SU-DHL-6 (cell line): Measurements from ENCODE around the gene PHACTR2.

Source experiments
- H2AFZ ChIP-seq: fragments of 200-600 bp; sonication (generic); 2 replicates; pipeline ENCODE4 v1.6.1; 2014; ENCODE audit warnings: low read depth, mild to moderate bottlenecking, moderate library complexity, mixed read lengths, antibody characterized with exemption, low read length; ENCODE audit not compliant: severe bottlenecking
- H3F3A ChIP-seq: fragments of 200-600 bp; shearing (Covaris generic); 2 replicates; pipeline ENCODE4 v1.6.0; 2016; ENCODE audit warnings: antibody characterized with exemption, mild to moderate bottlenecking; ENCODE audit not compliant: insufficient read depth
- H3K27ac ChIP-seq: fragments of 200-600 bp; sonication (generic); 2 replicates; pipeline ENCODE4 v1.5.1; 2016; ENCODE audit warnings: low read depth, mild to moderate bottlenecking, low read length, moderate library complexity, mixed read lengths
- H3K27me3 ChIP-seq: fragments of 200-600 bp; sonication (generic), shearing (Covaris generic); 2 replicates; pipeline ENCODE4 v1.6.0; 2014; ENCODE audit warnings: mild to moderate bottlenecking, low read length
- H3K36me3 ChIP-seq: fragments of 200-600 bp; sonication (generic); 2 replicates; pipeline ENCODE4 v1.6.1; 2014; ENCODE audit warnings: mild to moderate bottlenecking, low read length, mixed read lengths
- H3K4me2 ChIP-seq: fragments of 300-600, 200-600 bp; shearing (Covaris generic), sonication (generic); 2 replicates; pipeline ENCODE4 v1.6.0; 2014; ENCODE audit warnings: low read length, low read depth, mild to moderate bottlenecking; ENCODE audit not compliant: poor library complexity, severe bottlenecking
- H3K4me3 ChIP-seq: fragments of 200-600 bp; sonication (generic); 2 replicates; pipeline ENCODE4 v1.5.1; 2014; ENCODE audit warnings: antibody characterized with exemption, low read length, mild to moderate bottlenecking, mixed read lengths; ENCODE audit not compliant: insufficient read depth, poor library complexity, severe bottlenecking
- H3K79me2 ChIP-seq: fragments of 200-600 bp; sonication (generic); 2 replicates; pipeline ENCODE4 v1.6.1; 2014; ENCODE audit warnings: mild to moderate bottlenecking, low read length, moderate library complexity; ENCODE audit not compliant: insufficient read depth
- H3K9ac ChIP-seq: fragments of 200-600 bp; sonication (generic); 2 replicates; pipeline ENCODE4 v1.7.0; 2014; ENCODE audit warnings: mild to moderate bottlenecking, low read length
- H3K9me2 ChIP-seq: fragments of 200-600 bp; sonication (generic); replicated peaks from 2 replicates; pipeline ENCODE4 v1.6.1; 2014; ENCODE audit warnings: low read length; ENCODE audit not compliant: insufficient read depth
- H3K9me3 ChIP-seq: fragments of 200-600 bp; sonication (generic); 2 replicates; pipeline ENCODE4 v1.6.1; 2014; ENCODE audit warnings: low read length, mixed read lengths; ENCODE audit not compliant: insufficient read depth
- H4K20me1 ChIP-seq: fragments of 200-600 bp; sonication (generic); 2 replicates; pipeline ENCODE4 v1.6.1; 2014; ENCODE audit warnings: low read depth, mild to moderate bottlenecking, antibody characterized with exemption, low read length, moderate library complexity, mixed read lengths
- EZH2phosphoT487 ChIP-seq: fragments of 200-600 bp; sonication (generic), shearing (Covaris generic); conservative IDR thresholded peaks from 2 replicates; pipeline ENCODE4 v1.6.1; 2018; ENCODE audit warnings: mild to moderate bottlenecking, antibody characterized with exemption, low read length, moderate library complexity, mixed read lengths
- TF ChIP-seq, protein P1 (sequence below): fragments of 200-600 bp; sonication (generic); IDR thresholded peaks from one replicate; pipeline ENCODE4 v1.5.1; 2017; ENCODE audit warnings: antibody characterized with exemption, mild to moderate bottlenecking, low read length, moderate library complexity; ENCODE audit not compliant: insufficient read depth, poor library complexity, severe bottlenecking

Gene PHACTR2

DNA sequence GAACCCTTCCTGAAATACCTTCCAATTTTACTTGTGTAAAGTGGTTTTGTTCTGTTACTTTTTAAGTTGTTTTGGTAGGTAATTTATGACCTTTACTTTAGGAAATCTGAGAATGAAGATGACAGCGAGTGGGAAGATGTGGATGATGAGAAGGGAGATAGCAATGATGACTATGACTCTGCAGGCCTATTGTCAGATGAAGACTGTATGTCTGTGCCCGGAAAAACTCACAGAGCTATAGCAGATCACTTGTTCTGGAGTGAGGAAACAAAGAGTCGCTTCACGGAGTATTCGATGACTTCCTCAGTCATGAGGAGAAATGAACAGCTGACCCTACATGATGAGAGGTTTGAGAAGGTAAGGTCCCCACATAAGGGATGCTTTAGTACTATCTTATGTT, 179.9 kb downstream of the PHACTR2 start:
- no peak overlapping the region for H3K4me3 ChIP-seq
- TF ChIP-seq, protein P1, sequence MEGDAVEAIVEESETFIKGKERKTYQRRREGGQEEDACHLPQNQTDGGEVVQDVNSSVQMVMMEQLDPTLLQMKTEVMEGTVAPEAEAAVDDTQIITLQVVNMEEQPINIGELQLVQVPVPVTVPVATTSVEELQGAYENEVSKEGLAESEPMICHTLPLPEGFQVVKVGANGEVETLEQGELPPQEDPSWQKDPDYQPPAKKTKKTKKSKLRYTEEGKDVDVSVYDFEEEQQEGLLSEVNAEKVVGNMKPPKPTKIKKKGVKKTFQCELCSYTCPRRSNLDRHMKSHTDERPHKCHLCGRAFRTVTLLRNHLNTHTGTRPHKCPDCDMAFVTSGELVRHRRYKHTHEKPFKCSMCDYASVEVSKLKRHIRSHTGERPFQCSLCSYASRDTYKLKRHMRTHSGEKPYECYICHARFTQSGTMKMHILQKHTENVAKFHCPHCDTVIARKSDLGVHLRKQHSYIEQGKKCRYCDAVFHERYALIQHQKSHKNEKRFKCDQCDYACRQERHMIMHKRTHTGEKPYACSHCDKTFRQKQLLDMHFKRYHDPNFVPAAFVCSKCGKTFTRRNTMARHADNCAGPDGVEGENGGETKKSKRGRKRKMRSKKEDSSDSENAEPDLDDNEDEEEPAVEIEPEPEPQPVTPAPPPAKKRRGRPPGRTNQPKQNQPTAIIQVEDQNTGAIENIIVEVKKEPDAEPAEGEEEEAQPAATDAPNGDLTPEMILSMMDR = no peak
- TF ChIP-seq EZH2phosphoT487 = no peak
- H3K36me3 ChIP-seq = peaks cover 39% of the 10 kb centered on the region

DNA sequence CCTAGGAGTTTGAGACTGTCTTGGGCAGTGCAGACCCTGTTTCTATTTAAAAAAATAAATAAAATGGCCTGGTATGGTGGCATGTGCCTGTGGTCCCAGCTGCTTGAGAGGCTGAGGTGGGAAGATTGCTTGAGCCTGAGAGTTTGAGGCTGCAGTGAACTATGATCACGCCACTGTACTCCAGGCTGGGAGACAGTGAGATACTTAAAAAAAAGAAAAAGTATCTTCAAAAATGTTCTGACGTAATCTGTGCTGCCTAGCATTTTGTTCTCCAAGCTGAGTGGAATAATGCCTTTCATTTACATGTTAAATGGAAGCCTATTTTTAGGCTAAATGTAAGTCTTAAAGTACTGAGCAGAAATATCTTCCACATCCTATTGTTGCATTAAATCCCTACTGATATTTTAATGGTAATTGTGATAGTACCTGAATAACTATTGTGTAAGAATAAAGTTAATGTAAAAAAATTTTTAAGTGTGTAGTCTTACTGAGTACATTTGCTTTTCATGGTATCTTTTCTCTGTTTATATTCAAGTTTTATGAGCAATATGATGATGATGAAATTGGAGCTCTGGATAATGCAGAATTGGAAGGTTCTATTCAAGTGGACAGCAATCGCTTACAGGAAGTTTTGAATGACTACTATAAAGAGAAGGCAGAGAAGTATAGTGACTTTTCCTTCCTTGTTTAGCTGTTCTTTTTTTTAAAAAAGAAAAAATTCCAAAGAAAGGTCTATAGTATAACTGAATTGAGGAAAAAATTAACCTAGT, 182.3 kb downstream of the PHACTR2 start:
- Histone ChIP-seq H3K27ac (no peak overlapping the region), H4K20me1 (no peaks in the 10 kb centered on the region), H3K4me2 (no peak overlapping the region), H2AFZ (no peak overlapping the region), H3K36me3 (peaks cover 61% of the 10 kb centered on the region), H3K9me2 (no peaks in the 10 kb centered on the region), H3K4me3 (no peak overlapping the region), H3K9me3 (no peaks in the 10 kb centered on the region), H3K9ac (no peak overlapping the region), H3K27me3 (no peaks in the 10 kb centered on the region), H3F3A (no peaks in the 10 kb centered on the region), H3K79me2 (peaks cover 5% of the 10 kb centered on the region; the same call in 1 of the 2 replicates)
- TF ChIP-seq, protein P1 = no peak
- TF ChIP-seq EZH2phosphoT487 = no peak

More for the DNA sequence above, 179.9 kb downstream of the PHACTR2 start:
- no peak overlapping the region for H3K4me2 ChIP-seq
- H3K79me2 ChIP-seq = peaks cover 11% of the 10 kb centered on the region; the same call in 1 of the 2 replicates
- H3K27ac ChIP-seq = no peak overlapping the region
- no peaks in the 10 kb centered on the region for H3F3A ChIP-seq
- H3K9me2 ChIP-seq = no peaks in the 10 kb centered on the region
- H3K9me3 ChIP-seq = no peaks in the 10 kb centered on the region
- H2AFZ ChIP-seq = no peak overlapping the region
- H3K27me3 ChIP-seq = no peaks in the 10 kb centered on the region
- no peak overlapping the region for H3K9ac ChIP-seq
- no peaks in the 10 kb centered on the region for H4K20me1 ChIP-seq

DNA sequence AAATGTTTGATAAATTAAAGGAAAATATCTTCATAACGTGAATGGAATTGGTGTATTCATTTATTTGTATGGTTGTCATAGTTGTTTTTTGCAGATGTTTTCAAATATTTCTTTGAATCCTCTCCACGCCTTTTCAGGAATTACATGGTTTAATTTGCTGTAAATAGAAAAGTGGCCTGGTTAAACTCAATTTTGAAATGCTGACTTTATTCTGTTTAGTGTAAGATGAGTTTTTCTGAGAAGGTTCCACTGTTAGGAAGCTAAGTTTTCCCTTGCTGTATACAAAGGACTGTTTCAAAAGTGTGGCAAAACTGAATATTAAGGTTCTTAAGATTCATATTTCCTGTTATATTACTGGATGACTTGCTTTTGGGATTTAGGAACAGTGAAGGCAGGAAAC, 186.0 kb downstream of the PHACTR2 start:
- TF ChIP-seq, protein P1 = no peak
- TF ChIP-seq EZH2phosphoT487 = no peak
- no peak overlapping the region for H3K9ac ChIP-seq
- H3K27ac ChIP-seq = no peak overlapping the region
- H3F3A ChIP-seq = no peaks in the 10 kb centered on the region
- H3K36me3 ChIP-seq = peaks cover 51% of the 10 kb centered on the region
- H3K27me3 ChIP-seq = no peaks in the 10 kb centered on the region
- no peaks in the 10 kb centered on the region for H3K9me3 ChIP-seq
- no peak overlapping the region for H2AFZ ChIP-seq
- no peaks in the 10 kb centered on the region for H3K9me2 ChIP-seq
- no peak overlapping the region for H3K4me2 ChIP-seq
- no peak overlapping the region for H3K4me3 ChIP-seq
- no peaks in the 10 kb centered on the region for H3K79me2 ChIP-seq
- no peaks in the 10 kb centered on the region for H4K20me1 ChIP-seq
